ENCODE measurements around the gene RAB37. TPM values are rescaled to one million over a fixed set of nuclear protein-coding genes. Genes with fewer than 3 reads are reported as not detected.

Gene RAB37
- total and polyA plus RNA-seq, 3 donors from 2014 or later, result 0.81 to 1.9 (median 0.94) TPM

- WGBS, 2 donors, result 90 to 93% methylated on average over 4 of the region's 4 CpGs
- no peak for DNase-seq
- TF ChIP-seq CTCF (IDR thresholded peaks at IDR 0.05) (no peak), POLR2A (IDR thresholded peaks at IDR 0.05) (no peak)
- no peaks in the 10 kb centered on the region for H3K36me3 ChIP-seq (ENCODE audit: low read depth, missing control alignments)
- H3K27ac ChIP-seq, result no peak overlapping the region
- intact Hi-C loops (cut with DNase I; ENCODE audit: low total_unique reads), result no loop called here
- H3K27me3 ChIP-seq, result no peaks in the 10 kb centered on the region
- H3K4me1 ChIP-seq, result no peaks in the 10 kb centered on the region
- H3K9me3 ChIP-seq, result no peaks in the 10 kb centered on the region
- no peak overlapping the region for H3K4me3 ChIP-seq
These were observed 14.3 kb upstream of the RAB37 start for GRCh38 chr17:74722782-74723181.

- no peaks in the 10 kb centered on the region for H3K9me3 ChIP-seq
- no peaks in the 10 kb centered on the region for H3K4me1 ChIP-seq
- intact Hi-C loops (cut with DNase I; ENCODE audit: low total_unique reads), result no loop called here
- no peak overlapping the region for H3K27ac ChIP-seq
- H3K36me3 ChIP-seq (ENCODE audit: low read depth, missing control alignments), result no peaks in the 10 kb centered on the region
- WGBS, 2 donors, result 68 to 72% methylated on average over 5 of the region's 5 CpGs
- DNase-seq, result no peak
- no peak for TF ChIP-seq CTCF (IDR thresholded peaks at IDR 0.05)
- TF ChIP-seq POLR2A (IDR thresholded peaks at IDR 0.05), result no peak
- no peak overlapping the region for H3K4me3 ChIP-seq
- no peaks in the 10 kb centered on the region for H3K27me3 ChIP-seq
These were observed 13.2 kb upstream of the RAB37 start for GRCh38 chr17:74723891-74724290.

- WGBS, 2 donors, result 88 to 92% methylated on average over 3 of the region's 3 CpGs
- H3K9me3 ChIP-seq, result no peaks in the 10 kb centered on the region
- no peak overlapping the region for H3K27ac ChIP-seq
- no peaks in the 10 kb centered on the region for H3K36me3 ChIP-seq (ENCODE audit: low read depth, missing control alignments)
- H3K4me3 ChIP-seq, result no peak overlapping the region
- TF ChIP-seq CTCF (IDR thresholded peaks at IDR 0.05), result no peak
- TF ChIP-seq POLR2A (IDR thresholded peaks at IDR 0.05), result no peak
- no peaks in the 10 kb centered on the region for H3K4me1 ChIP-seq
- H3K27me3 ChIP-seq, result no peaks in the 10 kb centered on the region
- DNase-seq, result no peak
- intact Hi-C loops (cut with DNase I; ENCODE audit: low total_unique reads), result no loop called here
These were observed 11.9 kb upstream of the RAB37 start for GRCh38 chr17:74725111-74725510.

GRCh38 chr17:74728033-74728701 lies 8.9 kb upstream of the RAB37 start:
- Histone ChIP-seq H3K36me3 (ENCODE audit: low read depth, missing control alignments) (no peaks in the 10 kb centered on the region), H3K9me3 (no peaks in the 10 kb centered on the region), H3K27me3 (no peaks in the 10 kb centered on the region), H3K4me1 (no peaks in the 10 kb centered on the region), H3K4me3 (no peak overlapping the region), H3K27ac (no peak overlapping the region)
- DNase-seq, result no peak
- TF ChIP-seq POLR2A (IDR thresholded peaks at IDR 0.05), result no peak
- TF ChIP-seq CTCF (IDR thresholded peaks at IDR 0.05), result no peak
- intact Hi-C loops (cut with DNase I; ENCODE audit: low total_unique reads), result no loop called here
- WGBS, 2 donors, result 78 to 84% methylated on average over 3 of the region's 3 CpGs

GRCh38 chr17:74728702-74729075 lies 8.4 kb upstream of the RAB37 start:
- no peak overlapping the region for H3K4me3 ChIP-seq
- DNase-seq, result no peak
- intact Hi-C loops (cut with DNase I; ENCODE audit: low total_unique reads), result no loop called here
- H3K27ac ChIP-seq, result no peak overlapping the region
- TF ChIP-seq POLR2A (IDR thresholded peaks at IDR 0.05) (no peak), CTCF (IDR thresholded peaks at IDR 0.05) (no peak)
- H3K36me3 ChIP-seq (ENCODE audit: low read depth, missing control alignments), result no peaks in the 10 kb centered on the region
- no peaks in the 10 kb centered on the region for H3K9me3 ChIP-seq
- 94% methylated on average over 3 of the region's 3 CpGs for WGBS, 2 donors
- no peaks in the 10 kb centered on the region for H3K27me3 ChIP-seq
- H3K4me1 ChIP-seq, result no peaks in the 10 kb centered on the region

Measured in testis (tissue), 3 donors.